ENCODE results near the gene EEIG1.

The EEIG1 gene

GRCh38 chr9:127959398-127959797 is 21.4 kb downstream of the EEIG1 start:
- no peak overlapping the region for H3K4me3 ChIP-seq (replicated peaks; ENCODE audit: insufficient read depth, low read length)
- no peak overlapping the region for H3K27ac ChIP-seq (replicated peaks)
- DNase-seq (ENCODE audit: low read depth in 1 of 2, low spot score in 1 of 2), result no peak
- no peaks in the 10 kb centered on the region for H3K27me3 ChIP-seq (ENCODE audit: insufficient read depth, poor library complexity, severe bottlenecking)
- TF ChIP-seq POLR2AphosphoS5 (IDR thresholded peaks at IDR 0.05; ENCODE audit: low read depth) (no peak), REST (IDR thresholded peaks at IDR 0.05; ENCODE audit: insufficient replicate concordance, low read depth) (no peak), CTCF (IDR thresholded peaks at IDR 0.05; ENCODE audit: insufficient read depth, low read length) (no peak), GABPA (IDR thresholded peaks at IDR 0.05; ENCODE audit: low read depth) (no peak), SPI1 (IDR thresholded peaks at IDR 0.05; ENCODE audit: borderline replicate concordance, low read depth) (no peak)

GRCh38 chr9:127958728-127959127 is 22.1 kb downstream of the EEIG1 start:
- no peak for TF ChIP-seq SPI1 (IDR thresholded peaks at IDR 0.05; ENCODE audit: borderline replicate concordance, low read depth)
- no peak for TF ChIP-seq CTCF (IDR thresholded peaks at IDR 0.05; ENCODE audit: insufficient read depth, low read length)
- no peak for TF ChIP-seq GABPA (IDR thresholded peaks at IDR 0.05; ENCODE audit: low read depth)
- TF ChIP-seq POLR2AphosphoS5 (IDR thresholded peaks at IDR 0.05; ENCODE audit: low read depth), result no peak
- TF ChIP-seq REST (IDR thresholded peaks at IDR 0.05; ENCODE audit: insufficient replicate concordance, low read depth), result no peak
- no peaks in the 10 kb centered on the region for H3K27me3 ChIP-seq (ENCODE audit: insufficient read depth, poor library complexity, severe bottlenecking)
- H3K27ac ChIP-seq (replicated peaks), result no peak overlapping the region
- DNase-seq (ENCODE audit: low read depth in 1 of 2, low spot score in 1 of 2), result no peak
- no peak overlapping the region for H3K4me3 ChIP-seq (replicated peaks; ENCODE audit: insufficient read depth, low read length)

DNA sequence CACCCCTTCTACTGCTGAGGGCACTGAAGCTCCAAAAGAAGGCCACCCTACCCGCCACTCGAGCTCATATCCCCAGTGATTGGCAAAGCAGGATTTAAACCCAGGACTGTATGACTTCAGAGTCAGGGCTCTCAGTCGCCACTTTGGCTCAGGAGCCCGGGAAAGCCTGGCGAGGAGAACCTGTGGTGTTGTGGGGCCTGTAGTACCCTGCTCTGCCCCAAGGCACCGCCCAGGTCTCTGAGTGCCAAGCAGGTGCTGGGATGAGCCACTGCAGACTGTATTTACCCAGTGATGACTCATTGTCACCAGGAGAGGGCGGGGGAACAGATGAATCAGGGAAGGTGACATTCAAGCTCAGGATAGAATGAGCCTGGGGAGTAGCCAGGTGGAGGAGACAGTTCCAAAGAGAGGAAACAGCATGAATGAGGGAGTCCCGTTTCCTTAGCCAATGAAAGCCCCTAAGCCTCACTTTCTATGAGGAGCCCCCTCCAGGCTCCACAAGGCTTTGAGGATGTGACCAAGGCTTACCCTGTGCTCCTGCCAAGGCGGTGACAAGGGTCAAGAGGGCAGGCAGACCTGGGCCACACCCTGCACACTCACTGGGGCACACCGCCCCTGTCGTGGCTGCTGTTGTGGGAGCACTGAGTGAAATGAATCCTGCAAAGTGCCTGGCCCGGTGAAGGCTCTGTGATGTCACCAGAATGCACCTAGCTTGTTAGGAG is 25.3 kb downstream of the EEIG1 start:
- Histone ChIP-seq H3K27me3 (ENCODE audit: insufficient read depth, poor library complexity, severe bottlenecking) (no peaks in the 10 kb centered on the region), H3K4me3 (replicated peaks; ENCODE audit: insufficient read depth, low read length) (no peak overlapping the region), H3K27ac (replicated peaks) (no peak overlapping the region)
- peak in 1 of 2 experiments; percentile 68 for DNase-seq (ENCODE audit: low read depth in 1 of 2, low spot score in 1 of 2)
- TF ChIP-seq CTCF (IDR thresholded peaks at IDR 0.05; ENCODE audit: insufficient read depth, low read length) (peak; percentile 33), REST (IDR thresholded peaks at IDR 0.05; ENCODE audit: insufficient replicate concordance, low read depth) (no peak), POLR2AphosphoS5 (IDR thresholded peaks at IDR 0.05; ENCODE audit: low read depth) (no peak)

All from HL-60 (cell line).